BE2C (cell line): ENCODE results near the gene MPDZ.

Experiments
- DNase-seq: peaks from one replicate; pipeline ENCODE4 v3.0.0-alpha.2; 2020
- H3K27me3 ChIP-seq: fragments of 250-450 bp; sonication (Bioruptor Pico); 2 replicates; pipeline ENCODE4 v1.5.1; 2020; ENCODE audit warnings: mild to moderate bottlenecking
- H3K36me3 ChIP-seq: fragments of 250-450 bp; sonication (Bioruptor Pico); 2 replicates; pipeline ENCODE4 v1.5.1; 2020; ENCODE audit warnings: mild to moderate bottlenecking
- H3K4me1 ChIP-seq: fragments of 250-450 bp; sonication (Bioruptor Pico); 2 replicates; pipeline ENCODE4 v1.5.1; 2020
- H3K4me3 ChIP-seq: 2 replicates; pipeline ENCODE4 v1.5.1; 2011; ENCODE audit warnings: low read depth, low read length
- H3K9me3 ChIP-seq: fragments of 250-450 bp; sonication (Bioruptor Pico); 2 replicates; pipeline ENCODE4 v1.5.1; 2020
- CTCF ChIP-seq: IDR thresholded peaks from 2 replicates; pipeline ENCODE4 v1.5.1; 2012; ENCODE audit warnings: mild to moderate bottlenecking, low read depth, low read length

Gene MPDZ

GRCh38 chr9:13174906-13175639, 104.4 kb downstream of the MPDZ start:
- no peak for TF ChIP-seq CTCF

GRCh38 chr9:13173553-13173952, 105.9 kb downstream of the MPDZ start:
- no peak for TF ChIP-seq CTCF
- Histone ChIP-seq H3K4me3 (no peak overlapping the region), H3K36me3 (peaks cover 3% of the 10 kb centered on the region; the same call in 1 of the 2 replicates), H3K27me3 (no peaks in the 10 kb centered on the region), H3K9me3 (no peaks in the 10 kb centered on the region), H3K4me1 (no peaks in the 10 kb centered on the region)
- no peak for DNase-seq

More at GRCh38 chr9:13174906-13175639, 104.4 kb downstream of the MPDZ start:
- no peaks in the 10 kb centered on the region; the same call in 1 of the 2 replicates for H3K4me1 ChIP-seq
- H3K36me3 ChIP-seq, result peaks cover 3% of the 10 kb centered on the region; the same call in 1 of the 2 replicates
- no peak overlapping the region for H3K4me3 ChIP-seq
- no peaks in the 10 kb centered on the region for H3K9me3 ChIP-seq
- H3K27me3 ChIP-seq, result no peaks in the 10 kb centered on the region
- no peak for DNase-seq

GRCh38 chr9:13171261-13171660, 108.2 kb downstream of the MPDZ start:
- no peaks in the 10 kb centered on the region for H3K4me1 ChIP-seq
- DNase-seq, result no peak
- peaks cover 6% of the 10 kb centered on the region; the same call in 1 of the 2 replicates for H3K36me3 ChIP-seq
- H3K9me3 ChIP-seq, result no peaks in the 10 kb centered on the region
- H3K27me3 ChIP-seq, result no peaks in the 10 kb centered on the region
- no peak overlapping the region for H3K4me3 ChIP-seq
- no peak for TF ChIP-seq CTCF

- no peak overlapping the region for H3K4me3 ChIP-seq
Measured at GRCh38 chr9:13166996-13167395, 112.5 kb downstream of the MPDZ start.

GRCh38 chr9:13165956-13166355, 113.5 kb downstream of the MPDZ start:
- DNase-seq, result no peak
- peaks cover 6% of the 10 kb centered on the region; the same call in 1 of the 2 replicates for H3K36me3 ChIP-seq

More at GRCh38 chr9:13166996-13167395, 112.5 kb downstream of the MPDZ start:
- no peaks in the 10 kb centered on the region for H3K27me3 ChIP-seq
- H3K9me3 ChIP-seq, result no peaks in the 10 kb centered on the region
- no peak for DNase-seq
- H3K4me1 ChIP-seq, result no peaks in the 10 kb centered on the region
- TF ChIP-seq CTCF, result no peak
- peaks cover 6% of the 10 kb centered on the region; the same call in 1 of the 2 replicates for H3K36me3 ChIP-seq

More at GRCh38 chr9:13165956-13166355, 113.5 kb downstream of the MPDZ start:
- no peaks in the 10 kb centered on the region for H3K9me3 ChIP-seq
- TF ChIP-seq CTCF, result no peak
- H3K4me1 ChIP-seq, result no peaks in the 10 kb centered on the region
- H3K4me3 ChIP-seq, result no peak overlapping the region
- H3K27me3 ChIP-seq, result no peaks in the 10 kb centered on the region
